ENCODE measurements around the gene DOCK9. TPM values are rescaled to one million over a fixed set of nuclear protein-coding genes. Genes with fewer than 3 reads are reported as not detected.
A peak's percentile ranks its signal among the peaks of the same experiment; 100 is the strongest.

Gene DOCK9
- total RNA-seq, 6 donors from 2014 or later, result 155 to 284 (median 170) TPM

DNA sequence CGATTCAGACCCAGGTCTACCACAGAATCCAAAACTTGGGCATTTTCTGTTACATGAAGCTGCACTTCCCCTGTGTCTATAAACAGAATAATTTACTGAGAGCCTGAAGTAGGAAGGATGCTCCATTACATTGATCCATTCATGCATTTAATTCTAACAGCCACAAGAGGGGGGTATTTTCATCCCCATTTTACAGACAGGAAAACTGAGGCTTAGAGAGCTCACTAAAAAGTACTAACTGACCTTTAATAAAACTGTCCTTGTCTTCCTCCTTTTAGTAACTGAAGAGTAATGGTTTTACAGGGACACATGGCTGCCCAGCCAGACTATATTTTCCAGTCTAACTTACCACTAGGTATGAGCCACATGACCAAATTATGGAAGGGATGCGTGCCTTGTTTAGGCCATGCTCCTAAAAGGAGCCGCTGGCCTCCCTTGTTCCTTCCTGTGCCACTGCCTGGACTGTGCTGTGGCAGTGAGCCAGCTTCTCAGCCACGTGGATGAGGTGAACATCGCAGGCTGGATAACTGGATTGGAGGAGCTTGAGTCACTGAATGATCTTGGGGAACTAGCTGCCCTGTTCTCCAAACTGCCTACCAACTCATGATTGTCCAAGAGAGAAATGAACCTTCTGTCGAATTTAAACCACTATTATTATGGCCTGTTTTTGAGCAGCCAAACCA lies 108.3 kb downstream of the DOCK9 start:
- peaks cover 6 to 78% (median 49%) of the 10 kb centered on the region in 4 donors for H3K36me3 ChIP-seq
- DNase-seq (no peak), ATAC-seq (ENCODE audit: low FRiP score in 2 of 2) (peak in 1 of 2 donors; percentile 20)
- no peak overlapping the region for H3K27ac ChIP-seq
- peaks cover 0 to 6% (median 3%) of the 10 kb centered on the region in 4 donors for H3K9me3 ChIP-seq
- no peaks in the 10 kb centered on the region for H3K4me1 ChIP-seq
- H3K27me3 ChIP-seq, result no peaks in the 10 kb centered on the region
- TF ChIP-seq, protein P1, sequence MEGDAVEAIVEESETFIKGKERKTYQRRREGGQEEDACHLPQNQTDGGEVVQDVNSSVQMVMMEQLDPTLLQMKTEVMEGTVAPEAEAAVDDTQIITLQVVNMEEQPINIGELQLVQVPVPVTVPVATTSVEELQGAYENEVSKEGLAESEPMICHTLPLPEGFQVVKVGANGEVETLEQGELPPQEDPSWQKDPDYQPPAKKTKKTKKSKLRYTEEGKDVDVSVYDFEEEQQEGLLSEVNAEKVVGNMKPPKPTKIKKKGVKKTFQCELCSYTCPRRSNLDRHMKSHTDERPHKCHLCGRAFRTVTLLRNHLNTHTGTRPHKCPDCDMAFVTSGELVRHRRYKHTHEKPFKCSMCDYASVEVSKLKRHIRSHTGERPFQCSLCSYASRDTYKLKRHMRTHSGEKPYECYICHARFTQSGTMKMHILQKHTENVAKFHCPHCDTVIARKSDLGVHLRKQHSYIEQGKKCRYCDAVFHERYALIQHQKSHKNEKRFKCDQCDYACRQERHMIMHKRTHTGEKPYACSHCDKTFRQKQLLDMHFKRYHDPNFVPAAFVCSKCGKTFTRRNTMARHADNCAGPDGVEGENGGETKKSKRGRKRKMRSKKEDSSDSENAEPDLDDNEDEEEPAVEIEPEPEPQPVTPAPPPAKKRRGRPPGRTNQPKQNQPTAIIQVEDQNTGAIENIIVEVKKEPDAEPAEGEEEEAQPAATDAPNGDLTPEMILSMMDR (IDR thresholded peaks at IDR 0.05), result peak in 2 of 6 experiments; percentile 10 to 19
- no peak for TF ChIP-seq POLR2A (IDR thresholded peaks at IDR 0.05)
- WGBS, 2 donors, result 64 to 65% methylated on average over 6 of the region's 6 CpGs
- no peak overlapping the region for H3K4me3 ChIP-seq

DNA sequence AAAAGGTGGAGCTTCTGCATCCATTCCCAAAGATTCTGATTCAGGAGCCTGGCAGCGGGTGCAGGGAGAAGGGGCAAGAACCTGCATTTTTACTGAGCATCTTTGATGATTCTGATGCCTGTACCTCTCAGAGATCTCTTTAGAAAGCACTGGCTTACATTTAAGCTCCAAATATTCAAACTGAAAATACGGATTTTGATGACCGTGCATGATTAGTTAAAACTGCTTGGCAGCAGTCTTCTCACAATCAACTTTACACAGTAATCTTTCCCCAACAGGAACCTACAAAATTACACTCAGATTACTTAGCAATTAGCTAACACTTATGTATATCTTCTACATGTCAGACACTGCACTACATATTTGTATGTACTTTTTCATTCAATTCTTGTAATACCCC lies 108.9 kb downstream of the DOCK9 start:
- ATAC-seq (ENCODE audit: low FRiP score in 2 of 2) (no peak), DNase-seq (no peak)
- TF ChIP-seq EP300 (IDR thresholded peaks at IDR 0.05) (no peak), POLR2A (IDR thresholded peaks at IDR 0.05) (no peak), POLR2AphosphoS5 (IDR thresholded peaks at IDR 0.05) (no peak)
- TF ChIP-seq, protein P1 (IDR thresholded peaks at IDR 0.05), result no peak
- H3K27me3 ChIP-seq, result no peaks in the 10 kb centered on the region
- 93 to 94% methylated on average over 3 of the region's 3 CpGs for WGBS, 2 donors
- no peak overlapping the region for H3K27ac ChIP-seq
- H3K36me3 ChIP-seq, result peaks cover 6 to 78% (median 51%) of the 10 kb centered on the region in 4 donors
- no peak overlapping the region for H3K4me3 ChIP-seq
- peaks cover 0 to 6% (median 3%) of the 10 kb centered on the region in 4 donors for H3K9me3 ChIP-seq
- no peaks in the 10 kb centered on the region for H3K4me1 ChIP-seq

DNA sequence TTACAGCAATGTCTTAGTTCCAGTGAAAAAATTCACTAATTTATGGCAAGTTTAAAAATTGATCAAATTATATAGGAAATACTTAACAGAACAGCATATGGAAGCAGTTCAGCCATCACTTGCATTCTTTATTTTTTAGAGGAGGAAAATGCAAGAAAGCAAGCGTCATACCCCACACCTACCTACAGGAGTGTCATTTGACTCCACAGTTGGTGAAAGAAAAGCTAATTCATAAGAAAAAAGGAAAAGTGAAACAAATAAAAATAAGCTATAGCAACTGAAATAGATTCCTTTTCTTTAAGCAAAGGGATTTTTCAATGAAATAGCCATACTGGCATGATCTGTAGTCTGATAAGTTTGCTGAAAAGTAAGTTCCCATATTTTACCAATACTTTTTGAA lies 111.0 kb downstream of the DOCK9 start:
- Histone ChIP-seq H3K36me3 (peaks cover 9 to 80% (median 49%) of the 10 kb centered on the region in 4 donors), H3K9me3 (no peaks in the 10 kb centered on the region), H3K27me3 (no peaks in the 10 kb centered on the region), H3K27ac (no peak overlapping the region), H3K4me3 (no peak overlapping the region), H3K4me1 (no peaks in the 10 kb centered on the region)
- ATAC-seq (ENCODE audit: low FRiP score in 2 of 2) (no peak), DNase-seq (no peak)
- WGBS, 2 donors, result 96 to 100% methylated on average over 1 of the region's 1 CpG
- TF ChIP-seq EP300 (IDR thresholded peaks at IDR 0.05), result no peak
- TF ChIP-seq, protein P1 (IDR thresholded peaks at IDR 0.05), result no peak

DNA sequence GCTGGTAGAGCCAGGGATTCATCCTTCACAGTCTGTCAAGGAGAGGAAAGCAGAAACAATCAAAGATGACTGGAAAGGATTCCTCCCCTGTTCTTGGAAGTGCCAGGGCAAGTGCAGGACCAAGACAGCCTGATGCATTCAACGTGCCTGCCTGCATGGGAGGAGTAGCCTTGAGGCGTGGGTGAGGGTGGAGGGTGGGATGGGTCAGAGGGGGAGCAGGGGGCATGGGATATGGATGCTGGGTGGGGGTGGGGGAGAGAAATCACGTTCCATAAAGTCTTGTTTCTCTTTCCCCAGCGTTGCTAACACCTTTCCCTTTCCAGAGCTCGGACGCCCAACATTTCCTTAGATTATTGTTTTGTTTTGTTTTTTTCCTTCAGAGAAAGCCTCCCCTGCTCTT lies 117.4 kb downstream of the DOCK9 start:
- H3K27me3 ChIP-seq, result no peaks in the 10 kb centered on the region
- peaks cover 19 to 30% (median 21%) of the 10 kb centered on the region in 4 donors for H3K4me1 ChIP-seq
- H3K27ac ChIP-seq, result peak overlapping the region in 2 of 4 donors; percentile 24 to 42
- ATAC-seq (ENCODE audit: low FRiP score in 2 of 2) (no peak), DNase-seq (no peak)
- no peaks in the 10 kb centered on the region for H3K9me3 ChIP-seq
- TF ChIP-seq POLR2AphosphoS5 (IDR thresholded peaks at IDR 0.05) (no peak), EP300 (IDR thresholded peaks at IDR 0.05) (no peak), POLR2A (IDR thresholded peaks at IDR 0.05) (no peak)
- TF ChIP-seq, protein P1 (IDR thresholded peaks at IDR 0.05), result no peak
- WGBS, 2 donors, result 56 to 57% methylated on average over 5 to 6 of the region's 6 CpGs
- peaks cover 11 to 80% (median 36%) of the 10 kb centered on the region in 4 donors for H3K36me3 ChIP-seq
- H3K4me3 ChIP-seq, result no peak overlapping the region

DNA sequence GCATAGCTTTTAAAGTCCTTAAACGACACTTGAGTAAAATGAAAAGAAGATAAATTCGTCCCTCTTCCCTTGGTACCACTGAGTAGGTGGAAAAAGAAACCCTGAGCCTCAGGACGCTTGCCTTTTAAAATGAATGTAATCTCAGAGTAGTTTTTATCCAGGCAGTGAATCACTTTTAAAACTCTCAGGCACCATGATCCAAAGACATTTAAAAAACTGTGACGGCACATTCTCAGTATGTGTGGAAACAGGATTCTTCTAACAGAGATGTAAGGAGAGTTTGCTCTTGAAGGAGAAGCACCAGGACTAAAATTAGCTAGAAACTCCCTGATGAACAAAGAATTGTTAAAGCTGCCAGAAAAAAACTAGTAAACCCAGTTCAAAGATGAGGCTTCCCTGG lies 119.7 kb downstream of the DOCK9 start:
- Histone ChIP-seq H3K36me3 (peaks cover 11 to 80% (median 43%) of the 10 kb centered on the region in 4 donors), H3K27ac (peak overlapping the region in 3 of 4 donors; percentile 67 to 81 (median 76)), H3K4me1 (peaks cover 19 to 36% (median 24%) of the 10 kb centered on the region in 4 donors), H3K27me3 (no peaks in the 10 kb centered on the region), H3K4me3 (no peak overlapping the region), H3K9me3 (no peaks in the 10 kb centered on the region)
- no peak for DNase-seq
- 68 to 71% methylated on average over 4 of the region's 4 CpGs for WGBS, 2 donors
- TF ChIP-seq POLR2A (IDR thresholded peaks at IDR 0.05), result no peak
- TF ChIP-seq POLR2AphosphoS5 (IDR thresholded peaks at IDR 0.05), result no peak
- TF ChIP-seq, protein P1 (IDR thresholded peaks at IDR 0.05), result no peak
- TF ChIP-seq EP300 (IDR thresholded peaks at IDR 0.05), result no peak
- no peak for ATAC-seq (ENCODE audit: low FRiP score in 2 of 2)

Data from upper lobe of left lung (tissue), 6 donors.